Chondrocyte (in vitro differentiated cells): ENCODE data around the gene GRIK3. TPM values are rescaled to one million over a fixed set of nuclear protein-coding genes. Genes with fewer than 3 reads are reported as not detected.

ENCODE experiments used
- DNase-seq: peaks from one replicate; pipeline ENCODE4 v3.0.0; 2021; ENCODE audit warnings: mixed read lengths, low spot score
- H3K27ac Mint-ChIP-seq: one replicate; pipeline ENCODE4 v1.8.0; 2021; ENCODE audit warnings: mild to moderate bottlenecking, moderate library complexity, mixed read lengths; ENCODE audit not compliant: unreplicated experiment
- H3K27me3 Mint-ChIP-seq: 2 replicates; pipeline ENCODE4 v1.8.0; 2021; ENCODE audit warnings: low read depth, mixed read lengths
- H3K36me3 Mint-ChIP-seq: 2 replicates; pipeline ENCODE4 v1.8.0; 2021; ENCODE audit warnings: low read depth, mixed read lengths
- H3K4me1 Mint-ChIP-seq: 2 replicates; pipeline ENCODE4 v1.8.0; 2021; ENCODE audit warnings: low read depth, mild to moderate bottlenecking, mixed read lengths
- H3K4me3 Mint-ChIP-seq: one replicate; pipeline ENCODE4 v1.8.0; 2021; ENCODE audit warnings: mild to moderate bottlenecking, moderate library complexity, mixed read lengths; ENCODE audit not compliant: unreplicated experiment
- H3K9me3 Mint-ChIP-seq: 2 replicates; pipeline ENCODE4 v1.8.0; 2021; ENCODE audit warnings: low read depth, mixed read lengths
- total RNA-seq: library from RNA; stranded (reverse); gene quantifications from 3 replicates; pipeline ENCODE4 v1.2.1, GENCODE V29; 2021
- TF ChIP-seq, protein P1 (sequence below): fragments of 200-600 bp; sonication (generic); IDR thresholded peaks from 2 replicates; pipeline ENCODE4 v1.5.0; 2021; ENCODE audit warnings: antibody characterized with exemption, mild to moderate bottlenecking, moderate library complexity

GRIK3 gene
- total RNA-seq, 1 donor from 2014 or later: not detected

DNA sequence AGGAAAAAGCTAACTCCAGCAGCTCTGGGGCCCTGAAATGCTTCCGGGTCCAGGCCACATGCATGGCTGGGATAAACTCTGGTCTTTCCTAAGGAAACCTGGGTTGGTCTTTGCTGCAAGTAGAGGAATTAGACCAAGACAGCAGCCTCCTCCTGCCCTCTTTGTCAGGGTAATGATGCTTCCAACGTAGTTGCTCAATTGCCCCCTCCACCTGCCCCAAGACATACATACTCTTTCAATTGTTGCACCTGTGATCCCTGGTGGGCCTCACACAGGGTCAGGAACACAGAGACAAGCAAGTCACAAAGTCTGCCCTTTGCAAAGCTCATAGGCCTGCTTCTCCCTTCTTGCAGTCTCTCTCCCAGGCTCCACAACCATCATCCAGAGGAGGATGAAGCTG lies 41.9 kb upstream of the GRIK3 start:
- Mint-ChIP-seq H3K9me3 (no peaks in the 10 kb centered on the region), H3K27me3 (peaks cover 11% of the 10 kb centered on the region), H3K27ac (no peak overlapping the region), H3K36me3 (no peaks in the 10 kb centered on the region), H3K4me3 (no peak overlapping the region), H3K4me1 (no peaks in the 10 kb centered on the region)
- TF ChIP-seq, protein P1, sequence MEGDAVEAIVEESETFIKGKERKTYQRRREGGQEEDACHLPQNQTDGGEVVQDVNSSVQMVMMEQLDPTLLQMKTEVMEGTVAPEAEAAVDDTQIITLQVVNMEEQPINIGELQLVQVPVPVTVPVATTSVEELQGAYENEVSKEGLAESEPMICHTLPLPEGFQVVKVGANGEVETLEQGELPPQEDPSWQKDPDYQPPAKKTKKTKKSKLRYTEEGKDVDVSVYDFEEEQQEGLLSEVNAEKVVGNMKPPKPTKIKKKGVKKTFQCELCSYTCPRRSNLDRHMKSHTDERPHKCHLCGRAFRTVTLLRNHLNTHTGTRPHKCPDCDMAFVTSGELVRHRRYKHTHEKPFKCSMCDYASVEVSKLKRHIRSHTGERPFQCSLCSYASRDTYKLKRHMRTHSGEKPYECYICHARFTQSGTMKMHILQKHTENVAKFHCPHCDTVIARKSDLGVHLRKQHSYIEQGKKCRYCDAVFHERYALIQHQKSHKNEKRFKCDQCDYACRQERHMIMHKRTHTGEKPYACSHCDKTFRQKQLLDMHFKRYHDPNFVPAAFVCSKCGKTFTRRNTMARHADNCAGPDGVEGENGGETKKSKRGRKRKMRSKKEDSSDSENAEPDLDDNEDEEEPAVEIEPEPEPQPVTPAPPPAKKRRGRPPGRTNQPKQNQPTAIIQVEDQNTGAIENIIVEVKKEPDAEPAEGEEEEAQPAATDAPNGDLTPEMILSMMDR: no peak
- no peak for DNase-seq

DNA sequence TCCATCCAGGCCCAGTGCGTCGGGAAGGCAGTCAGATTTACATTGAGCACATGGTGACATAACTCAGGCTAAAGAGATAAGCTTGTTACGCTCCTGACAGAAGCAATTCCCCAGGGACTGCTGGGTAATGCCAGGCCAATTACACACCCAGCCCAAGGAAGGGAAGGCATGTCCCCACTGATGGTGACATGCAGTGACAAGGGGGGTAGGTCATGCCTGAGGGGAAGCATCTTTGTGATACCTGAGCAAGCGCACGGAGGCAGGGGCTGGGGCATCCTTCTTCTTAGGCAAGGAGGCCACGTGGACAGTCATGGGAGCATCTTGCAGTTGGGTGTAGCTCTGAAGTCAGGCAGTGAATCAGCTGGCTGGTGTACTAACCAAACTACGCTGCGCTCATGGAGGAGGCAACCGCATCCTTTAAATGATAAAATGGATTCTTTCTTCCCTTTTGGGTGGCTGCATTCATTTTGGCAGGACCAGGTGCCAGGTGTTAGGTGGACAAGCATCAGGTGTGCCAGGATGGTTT lies 39.6 kb upstream of the GRIK3 start:
- Mint-ChIP-seq H3K4me3 (no peak overlapping the region), H3K27me3 (peaks cover 11% of the 10 kb centered on the region), H3K36me3 (no peaks in the 10 kb centered on the region), H3K27ac (no peak overlapping the region), H3K4me1 (no peaks in the 10 kb centered on the region), H3K9me3 (no peaks in the 10 kb centered on the region)
- TF ChIP-seq, protein P1: no peak
- no peak for DNase-seq

DNA sequence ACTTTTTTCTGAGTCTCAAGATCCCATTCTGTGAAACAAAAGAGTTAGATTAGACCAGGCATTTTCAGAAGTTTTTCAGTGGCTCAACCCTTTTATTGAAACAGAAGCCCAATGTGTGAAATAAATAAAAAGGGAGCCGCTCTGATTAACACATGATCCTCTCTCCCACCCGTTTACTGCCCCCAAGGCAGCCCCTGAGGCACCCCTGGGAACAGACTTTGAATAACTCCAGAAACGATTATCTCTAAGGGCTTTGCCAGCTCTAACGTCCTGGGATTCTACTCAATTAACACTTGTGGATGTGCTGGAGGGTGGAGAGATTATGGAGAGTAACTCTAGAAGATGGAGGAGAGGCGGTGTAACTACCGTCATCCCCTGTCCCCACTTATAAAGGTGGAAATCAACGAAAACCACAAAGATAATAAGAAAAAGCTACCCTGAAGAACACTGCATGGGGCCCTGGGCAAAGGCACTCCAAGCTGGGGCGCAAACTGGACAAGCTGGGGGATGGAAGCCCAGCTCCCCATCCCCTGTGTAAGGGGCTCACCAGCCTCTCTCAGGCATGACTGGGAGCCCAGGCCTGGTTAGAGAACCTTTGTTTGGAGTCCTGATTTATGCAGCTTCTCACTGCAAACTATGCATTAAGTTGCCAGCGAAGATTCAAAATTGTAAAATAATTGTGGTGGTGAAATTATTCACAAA lies 39.0 kb upstream of the GRIK3 start:
- Mint-ChIP-seq H3K36me3 (no peaks in the 10 kb centered on the region), H3K4me3 (no peak overlapping the region), H3K27ac (no peak overlapping the region), H3K9me3 (no peaks in the 10 kb centered on the region), H3K27me3 (peaks cover 12% of the 10 kb centered on the region), H3K4me1 (no peaks in the 10 kb centered on the region)
- DNase-seq: no peak
- TF ChIP-seq, protein P1: no peak

DNA sequence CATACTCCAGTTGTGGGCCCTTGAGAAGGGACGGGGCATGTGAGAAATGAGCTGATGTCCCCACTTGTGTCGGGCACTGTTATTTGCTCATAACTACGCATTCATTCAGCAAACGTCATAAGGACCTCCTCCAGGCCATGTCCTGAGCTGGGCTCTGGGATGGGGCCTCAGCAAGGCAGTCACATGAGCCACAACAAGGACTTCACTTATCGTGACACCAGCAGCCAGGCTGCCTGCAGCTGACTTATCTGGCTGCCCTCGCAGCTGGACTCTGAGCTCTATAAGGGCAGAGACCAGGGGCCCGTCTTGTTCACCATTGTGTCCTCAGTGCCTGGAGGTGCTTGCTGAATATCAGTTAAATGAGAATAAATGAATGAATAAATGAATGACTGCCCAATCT lies 37.5 kb upstream of the GRIK3 start:
- Mint-ChIP-seq H3K27ac (no peak overlapping the region), H3K4me1 (no peaks in the 10 kb centered on the region), H3K4me3 (no peak overlapping the region), H3K9me3 (no peaks in the 10 kb centered on the region), H3K36me3 (no peaks in the 10 kb centered on the region), H3K27me3 (peaks cover 12% of the 10 kb centered on the region)
- TF ChIP-seq, protein P1: no peak
- DNase-seq: no peak

DNA sequence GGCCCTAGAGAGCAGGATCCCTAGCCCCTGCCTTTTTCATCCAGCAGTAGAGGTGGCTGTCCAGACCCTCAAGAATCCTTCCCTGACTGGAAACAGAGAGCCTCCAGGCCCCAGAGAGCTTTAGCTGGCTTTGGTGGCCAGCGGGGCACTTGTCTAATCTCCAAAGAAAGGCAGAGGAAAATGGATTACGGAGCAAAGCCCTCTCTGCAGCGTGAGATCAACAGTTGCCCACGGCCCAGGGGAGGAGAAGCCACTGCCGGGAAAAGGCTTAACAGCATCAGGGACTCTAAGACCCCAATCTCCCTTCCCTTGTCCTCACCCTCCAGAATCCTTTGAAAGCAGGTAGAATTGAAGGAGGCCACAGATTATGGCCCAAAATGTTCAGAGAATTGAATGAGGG lies 35.8 kb upstream of the GRIK3 start:
- Mint-ChIP-seq H3K27me3 (peaks cover 17% of the 10 kb centered on the region), H3K4me3 (no peak overlapping the region), H3K9me3 (no peaks in the 10 kb centered on the region), H3K27ac (no peak overlapping the region), H3K36me3 (no peaks in the 10 kb centered on the region), H3K4me1 (no peaks in the 10 kb centered on the region)
- TF ChIP-seq, protein P1: no peak
- no peak for DNase-seq
